Progenitor cell of endocrine pancreas (in vitro differentiated cells): ENCODE data around the gene SESN1. TPM values are rescaled to one million over a fixed set of nuclear protein-coding genes. Genes with fewer than 3 reads are reported as not detected.
A peak's percentile ranks its signal among the peaks of the same experiment; 100 is the strongest.
"Not testable (repeated sequence)": the region's sequence is repeated elsewhere in the genome, so short reads cannot be mapped to it uniquely, and the experiment has no call there.

Experiments
- DNase-seq: peaks from one replicate; pipeline ENCODE4 v3.0.0; 2021; ENCODE audit warnings: low spot score; ENCODE audit not compliant: unreplicated experiment
- H3K27ac Mint-ChIP-seq: 2 replicates; pipeline ENCODE4 v1.8.0; 2021; ENCODE audit warnings: mild to moderate bottlenecking, moderate library complexity, mixed read lengths
- H3K27me3 Mint-ChIP-seq: 2 replicates; pipeline ENCODE4 v1.8.0; 2021; ENCODE audit warnings: mixed read lengths
- H3K36me3 Mint-ChIP-seq: 2 replicates; pipeline ENCODE4 v1.8.0; 2022; ENCODE audit warnings: mixed read lengths; ENCODE audit not compliant: insufficient read depth
- H3K4me1 Mint-ChIP-seq: 2 replicates; pipeline ENCODE4 v1.8.0; 2021; ENCODE audit warnings: low read depth, mixed read lengths
- H3K4me3 Mint-ChIP-seq: 2 replicates; pipeline ENCODE4 v1.8.0; 2021; ENCODE audit warnings: low read depth, mild to moderate bottlenecking, moderate library complexity, mixed read lengths
- H3K9me3 Mint-ChIP-seq: 2 replicates; pipeline ENCODE4 v1.8.0; 2021; ENCODE audit warnings: low read depth, mixed read lengths
- long read RNA-seq: library from polyadenylated mRNA; unstranded; transcript quantifications from one replicate; pipeline ENCODE4 v2.0.0, GENCODE V29; 2020
- total RNA-seq: library from RNA; stranded (reverse); gene quantifications from 2 replicates; pipeline ENCODE4 v1.2.1, GENCODE V29; 2021
- TF ChIP-seq, protein P1 (sequence below): fragments of 200-600 bp; sonication (generic); IDR thresholded peaks from one replicate; pipeline ENCODE4 v1.5.0; 2021; ENCODE audit warnings: antibody characterized with exemption, mild to moderate bottlenecking; ENCODE audit not compliant: unreplicated experiment

SESN1 gene
- total RNA-seq: 23.9 and 31.0 TPM in 2 replicates
- long read RNA-seq, transcript SESN1-202 (10 exons, 2,676 nt): major isoform, 153 of 176 reads
- long read RNA-seq, partial matches to known transcripts: 6 of 176 reads
- long read RNA-seq, other reads (novel, unspliced or antisense): 14 of 176 reads

- H3K4me1 Mint-ChIP-seq: peaks cover 33% of the 10 kb centered on the region
- peak within 1 kb of the TSS; percentile 100 for H3K27ac Mint-ChIP-seq
- H3K9me3 Mint-ChIP-seq: no peaks in the 10 kb centered on the region
- peak; percentile 79 for DNase-seq
- TF ChIP-seq, protein P1, sequence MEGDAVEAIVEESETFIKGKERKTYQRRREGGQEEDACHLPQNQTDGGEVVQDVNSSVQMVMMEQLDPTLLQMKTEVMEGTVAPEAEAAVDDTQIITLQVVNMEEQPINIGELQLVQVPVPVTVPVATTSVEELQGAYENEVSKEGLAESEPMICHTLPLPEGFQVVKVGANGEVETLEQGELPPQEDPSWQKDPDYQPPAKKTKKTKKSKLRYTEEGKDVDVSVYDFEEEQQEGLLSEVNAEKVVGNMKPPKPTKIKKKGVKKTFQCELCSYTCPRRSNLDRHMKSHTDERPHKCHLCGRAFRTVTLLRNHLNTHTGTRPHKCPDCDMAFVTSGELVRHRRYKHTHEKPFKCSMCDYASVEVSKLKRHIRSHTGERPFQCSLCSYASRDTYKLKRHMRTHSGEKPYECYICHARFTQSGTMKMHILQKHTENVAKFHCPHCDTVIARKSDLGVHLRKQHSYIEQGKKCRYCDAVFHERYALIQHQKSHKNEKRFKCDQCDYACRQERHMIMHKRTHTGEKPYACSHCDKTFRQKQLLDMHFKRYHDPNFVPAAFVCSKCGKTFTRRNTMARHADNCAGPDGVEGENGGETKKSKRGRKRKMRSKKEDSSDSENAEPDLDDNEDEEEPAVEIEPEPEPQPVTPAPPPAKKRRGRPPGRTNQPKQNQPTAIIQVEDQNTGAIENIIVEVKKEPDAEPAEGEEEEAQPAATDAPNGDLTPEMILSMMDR: no peak
- H3K36me3 Mint-ChIP-seq: peaks cover 5% of the 10 kb centered on the region
- H3K4me3 Mint-ChIP-seq: peak within 1 kb of the TSS; percentile 95
- H3K27me3 Mint-ChIP-seq: no peaks in the 10 kb centered on the region
These were observed at the start of gene SESN1 for GRCh38 chr6:109094416-109095035. Gene SESN1 (minus strand): TSS chr6:109094846. CDS start chr6:109094073, 773 bp downstream.

GRCh38 chr6:109143191-109143590, 48.5 kb upstream of the SESN1 start:
- TF ChIP-seq, protein P1: no peak
- peaks cover 8% of the 10 kb centered on the region for H3K36me3 Mint-ChIP-seq
- H3K9me3 Mint-ChIP-seq: peaks cover 3% of the 10 kb centered on the region
- no peak for DNase-seq
- H3K4me1 Mint-ChIP-seq: no peaks in the 10 kb centered on the region
- no peak overlapping the region for H3K4me3 Mint-ChIP-seq
- H3K27ac Mint-ChIP-seq: no peak overlapping the region
- H3K27me3 Mint-ChIP-seq: no peaks in the 10 kb centered on the region

DNA sequence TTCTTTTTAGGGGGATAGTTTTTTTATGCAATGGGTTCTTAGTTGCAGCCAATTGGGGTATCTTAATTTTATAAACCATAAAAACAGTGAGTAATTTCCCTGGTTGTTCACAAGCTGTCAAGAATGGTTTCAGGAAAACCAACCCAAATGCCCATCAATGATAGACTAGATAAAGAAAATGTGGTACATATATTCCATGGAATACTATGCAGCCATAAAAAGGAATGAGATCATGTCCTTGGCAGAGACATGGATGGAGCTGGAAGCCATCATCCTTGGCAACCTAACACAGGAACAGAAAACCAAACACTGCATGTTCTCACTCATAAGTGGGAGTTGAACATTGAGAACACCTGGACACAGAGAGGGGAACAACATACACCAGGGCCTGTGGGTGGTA, 47.4 kb upstream of the SESN1 start:
- H3K4me3 Mint-ChIP-seq, H3K4me1 Mint-ChIP-seq, H3K36me3 Mint-ChIP-seq, H3K27ac Mint-ChIP-seq, H3K9me3 Mint-ChIP-seq, DNase-seq, H3K27me3 Mint-ChIP-seq: not testable (repeated sequence)

- Mint-ChIP-seq H3K27ac (no peak overlapping the region), H3K9me3 (peaks cover 7% of the 10 kb centered on the region), H3K4me1 (no peaks in the 10 kb centered on the region), H3K36me3 (peaks cover 7% of the 10 kb centered on the region), H3K4me3 (no peak overlapping the region), H3K27me3 (no peaks in the 10 kb centered on the region)
- TF ChIP-seq, protein P1: no peak
- no peak for DNase-seq
These were observed 44.5 kb upstream of the SESN1 start for GRCh38 chr6:109139109-109139508.

DNA sequence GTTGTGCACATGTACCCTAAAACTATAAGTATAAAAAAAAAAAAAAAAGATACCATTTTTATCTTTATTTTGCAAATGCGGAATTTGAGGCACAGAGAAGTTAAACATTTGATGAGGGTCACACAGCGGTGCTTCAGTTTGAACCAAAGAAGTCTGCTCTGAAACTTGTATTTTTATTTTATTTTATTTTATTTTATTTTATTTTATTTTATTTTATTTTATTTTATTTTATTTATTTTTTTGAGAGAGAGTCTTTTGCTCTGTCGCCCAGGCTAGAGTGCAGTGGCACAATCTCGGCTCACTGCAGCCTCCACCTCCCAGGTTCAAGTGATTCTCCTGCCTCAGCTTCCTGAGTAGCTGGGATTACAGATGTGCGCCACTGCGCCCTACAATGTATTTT, 41.9 kb upstream of the SESN1 start:
- DNase-seq, H3K9me3 Mint-ChIP-seq, H3K4me1 Mint-ChIP-seq, H3K27ac Mint-ChIP-seq, H3K4me3 Mint-ChIP-seq, H3K27me3 Mint-ChIP-seq: not testable (repeated sequence)
- peaks cover 12% of the 10 kb centered on the region for H3K36me3 Mint-ChIP-seq

DNA sequence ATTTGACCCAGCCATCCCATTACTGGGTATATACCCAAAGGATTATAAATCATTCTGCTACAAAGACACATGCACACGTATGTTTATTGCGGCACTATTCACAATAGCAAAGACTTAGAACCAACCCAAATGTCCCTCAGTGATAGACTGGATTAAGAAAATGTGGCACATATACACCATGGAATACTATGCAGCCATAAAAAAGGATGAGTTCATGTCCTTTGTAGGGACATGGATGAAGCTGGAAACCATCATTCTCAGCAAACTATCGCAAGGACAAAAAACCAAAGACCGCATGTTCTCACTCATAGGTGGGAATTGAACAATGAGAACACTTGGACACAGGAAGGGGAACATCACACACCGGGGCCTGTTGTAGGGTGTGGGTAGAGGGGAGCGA, 41.4 kb upstream of the SESN1 start:
- not testable (repeated sequence) for H3K9me3 Mint-ChIP-seq, H3K4me3 Mint-ChIP-seq, H3K4me1 Mint-ChIP-seq, DNase-seq, H3K27me3 Mint-ChIP-seq, H3K27ac Mint-ChIP-seq
- peaks cover 12% of the 10 kb centered on the region for H3K36me3 Mint-ChIP-seq

- not testable (repeated sequence) for H3K9me3 Mint-ChIP-seq, H3K4me3 Mint-ChIP-seq, H3K27ac Mint-ChIP-seq, H3K27me3 Mint-ChIP-seq, DNase-seq, H3K4me1 Mint-ChIP-seq
- H3K36me3 Mint-ChIP-seq: peaks cover 11% of the 10 kb centered on the region
These were observed 41.0 kb upstream of the SESN1 start for GRCh38 chr6:109135600-109135999.
